HepG2 (cell line): ENCODE results near the gene TMEM97. TPM values are rescaled to one million over a fixed set of nuclear protein-coding genes. Genes with fewer than 3 reads are reported as not detected.
A peak's percentile ranks its signal among the peaks of the same experiment; 100 is the strongest.

ENCODE experiments used
- ATAD3A ChIP-seq: sonication (generic); formaldehyde crosslinking; IDR thresholded peaks from 2 replicates; pipeline ENCODE4 v1.4.0; 2020; ENCODE audit warnings: missing genetic modification reagents
- FOSL2 ChIP-seq: sonication (generic); formaldehyde crosslinking; IDR thresholded peaks from 2 replicates; pipeline ENCODE4 v1.4.0; 2020; ENCODE audit warnings: missing genetic modification reagents
- HNRNPK ChIP-seq: fragments of 200-400 bp; formaldehyde crosslinking; IDR thresholded peaks from 2 replicates; pipeline ENCODE4 v1.6.1; 2018; ENCODE audit warnings: low read length, low read depth, moderate library complexity, mild to moderate bottlenecking; ENCODE audit not compliant: poor library complexity, severe bottlenecking
- KDM1A ChIP-seq: IDR thresholded peaks from 2 replicates; pipeline ENCODE4 v1.6.1; 2016; ENCODE audit warnings: missing compliant biosample characterization
- KDM6A ChIP-seq: IDR thresholded peaks from 2 replicates; pipeline ENCODE4 v1.6.1; 2016; ENCODE audit warnings: low read depth
- NFIC ChIP-seq: IDR thresholded peaks from 2 replicates; pipeline ENCODE4 v1.6.1; 2012; ENCODE audit warnings: mild to moderate bottlenecking, low read length, inconsistent platforms
- PRPF4 ChIP-seq: fragments of 200-400 bp; formaldehyde crosslinking; IDR thresholded peaks from 2 replicates; pipeline ENCODE4 v1.6.1; 2016; ENCODE audit warnings: low read length, low read depth; ENCODE audit not compliant: poor library complexity, severe bottlenecking
- RARG ChIP-seq: sonication (generic); formaldehyde crosslinking; IDR thresholded peaks from 2 replicates; pipeline ENCODE4 v1.4.0; 2020; ENCODE audit warnings: low read depth, mild to moderate bottlenecking, missing genetic modification reagents
- RNF2 ChIP-seq: fragments of 450-650 bp; conservative IDR thresholded peaks from 2 replicates; pipeline ENCODE4 v1.6.1; 2016; ENCODE audit warnings: low read depth
- SALL2 ChIP-seq: sonication (generic); formaldehyde crosslinking; IDR thresholded peaks from 2 replicates; pipeline ENCODE4 v1.8.1; 2023; ENCODE audit warnings: mild to moderate bottlenecking, missing genetic modification reagents, inconsistent platforms
- SUZ12 ChIP-seq: fragments of 150-350 bp; IDR thresholded peaks from 2 replicates; pipeline ENCODE4 v1.6.1; 2014; ENCODE audit warnings: low read depth, low read length
- TAF1 ChIP-seq: sonication (generic); formaldehyde crosslinking; IDR thresholded peaks from 2 replicates; pipeline ENCODE4 v1.4.0; 2020; ENCODE audit warnings: missing genetic modification reagents
- TCF12 ChIP-seq, 2 experiments: fragments of 450-650 bp in 1 of 2; sonication (generic) in 1 of 2; formaldehyde crosslinking in 1 of 2; IDR thresholded peaks; 2 replicates each; pipeline versions ENCODE4 v1.6.1 to v1.8.0; 2017 to 2022; ENCODE audit warnings: antibody characterized with exemption in 1 of 2, mild to moderate bottlenecking in 1 of 2, missing genetic modification reagents in 1 of 2, moderate library complexity in 1 of 2
- ZNF256 ChIP-seq: sonication (generic); formaldehyde crosslinking; conservative IDR thresholded peaks from 2 replicates; pipeline ENCODE4 v1.4.0; 2020; ENCODE audit warnings: missing genetic modification reagents
- ZNF274 ChIP-seq: sonication (generic); formaldehyde crosslinking; IDR thresholded peaks from 2 replicates; pipeline ENCODE4 v1.5.1; 2020; ENCODE audit warnings: mild to moderate bottlenecking, missing genetic modification reagents
- ZNF30 ChIP-seq: sonication (generic); formaldehyde crosslinking; IDR thresholded peaks from 2 replicates; pipeline ENCODE4 v1.5.0; 2020; ENCODE audit warnings: mild to moderate bottlenecking, missing genetic modification reagents
- ZNF605 ChIP-seq: sonication (generic); formaldehyde crosslinking; IDR thresholded peaks from 2 replicates; pipeline ENCODE4 v1.8.0; 2022; ENCODE audit warnings: mild to moderate bottlenecking, missing genetic modification reagents
- ZNF674 ChIP-seq: sonication (generic); formaldehyde crosslinking; IDR thresholded peaks from 2 replicates; pipeline ENCODE4 v1.5.0; 2020; ENCODE audit warnings: low read depth, mild to moderate bottlenecking, missing genetic modification reagents
- ZNF747 ChIP-seq: sonication (generic); formaldehyde crosslinking; IDR thresholded peaks from 2 replicates; pipeline ENCODE4 v1.8.1; 2023; ENCODE audit warnings: missing genetic modification reagents, mild to moderate bottlenecking, borderline replicate concordance
- polyA plus RNA-seq, 8 experiments: library from polyadenylated mRNA; depleted of rRNA in 3 of 8; stranded (reverse) in 7 of 8; unstranded in 1 of 8; fragments of >200 nt; fragmentation: Illumina TruSeq in 4 of 8; extraction: Trizol in 4 of 8; gene quantifications; 2 replicates each; pipeline versions ENCODE4 v1.2.1 to v1.2.3, GENCODE V29; 2011 to 2016; ENCODE audit warnings: low read depth in 4 of 8, missing spikeins in 1 of 8, mixed read lengths in 1 of 8; ENCODE audit not compliant: insufficient read depth in 1 of 8
- total RNA-seq, 5 experiments: library from RNA; depleted of rRNA; stranded (reverse); fragments of >200 nt; fragmentation: Illumina TruSeq; extraction: Trizol; gene quantifications; 2 replicates each; pipeline ENCODE4 v1.2.3, GENCODE V29; 2016; ENCODE audit warnings: low read depth in 1 of 5
- TF ChIP-seq, protein P1 (sequence below): IDR thresholded peaks from 2 replicates; pipeline ENCODE4 v1.6.1; 2016
- TF ChIP-seq, protein P2 (sequence below): sonication (generic); formaldehyde crosslinking; IDR thresholded peaks from 2 replicates; pipeline ENCODE4 v1.5.0; 2020; ENCODE audit warnings: missing genetic modification reagents, mild to moderate bottlenecking, borderline replicate concordance
- TF ChIP-seq, protein P3 (sequence below): sonication (generic); formaldehyde crosslinking; IDR thresholded peaks from 2 replicates; pipeline ENCODE4 v1.4.0; 2020; ENCODE audit warnings: low read depth, mild to moderate bottlenecking, missing genetic modification reagents
- TF ChIP-seq, protein P4 (sequence below): sonication (generic); formaldehyde crosslinking; conservative IDR thresholded peaks from 2 replicates; pipeline ENCODE4 v1.5.0; 2020; ENCODE audit warnings: missing genetic modification reagents
- TF ChIP-seq, protein P5 (sequence below): sonication (generic); formaldehyde crosslinking; IDR thresholded peaks from 2 replicates; pipeline ENCODE4 v1.4.0; 2020; ENCODE audit warnings: missing genetic modification reagents

The TMEM97 gene
- total and polyA plus RNA-seq, 2 of the 13 experiments (the other 11 are each of a cell fraction or from before 2014, with no cell fraction given): 69.6 to 137 TPM

DNA sequence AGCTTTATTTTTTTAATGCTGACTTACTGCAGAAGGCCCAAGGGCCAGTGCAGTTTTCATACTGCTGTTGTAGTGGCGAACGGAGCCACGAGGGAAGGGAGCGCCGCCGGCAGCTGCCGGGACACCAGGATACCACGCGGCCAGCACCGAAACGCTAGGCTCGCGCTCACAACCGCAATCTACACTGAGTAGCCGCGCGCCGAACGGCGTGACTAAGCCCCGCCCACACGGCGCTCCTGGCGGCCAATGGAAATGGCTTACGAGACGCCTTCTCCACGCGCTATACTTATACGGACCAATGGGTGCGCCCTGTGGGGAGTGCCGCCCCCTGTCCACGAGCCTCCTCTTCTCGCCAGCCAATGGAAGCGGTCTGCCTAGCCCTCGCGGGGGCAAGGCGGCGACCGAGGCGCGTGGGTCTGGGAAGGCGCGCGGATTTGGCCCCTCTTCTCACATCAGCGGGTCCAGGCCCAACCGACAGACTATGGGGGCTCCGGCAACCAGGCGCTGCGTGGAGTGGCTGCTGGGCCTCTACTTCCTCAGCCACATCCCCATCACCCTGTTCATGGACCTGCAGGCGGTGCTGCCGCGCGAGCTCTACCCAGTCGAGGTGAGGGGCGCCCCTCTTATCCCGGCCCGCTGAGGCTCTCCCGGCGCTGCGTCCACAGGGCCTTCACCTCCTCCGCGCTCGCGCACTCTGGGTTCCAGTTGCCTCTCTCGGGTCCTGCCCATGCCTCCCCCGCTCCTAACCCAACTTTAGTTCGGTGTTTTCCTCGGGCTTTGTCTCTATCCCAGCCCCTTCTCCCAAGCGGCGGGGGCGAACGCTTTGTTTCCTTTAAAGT lies at the start of gene TMEM97 (continued):
- TF ChIP-seq FOSL2 (CRISPR knock-in tag) (peak; percentile 13; the same call in 1 of the 2 replicates), TCF12 (IDR thresholded peaks at IDR 0.05) (no peak), TCF12 (CRISPR knock-in tag; IDR thresholded peaks at IDR 0.05) (no peak), RNF2 (peak; percentile 85), PRPF4 (no peak), ZNF605 (CRISPR knock-in tag) (peak; percentile 8; the same call in 1 of the 2 replicates), ZNF747 (CRISPR knock-in tag) (no peak), ZNF674 (CRISPR knock-in tag) (no peak), ATAD3A (no peak), KDM1A (CRISPR knock-in tag) (no peak), ZNF274 (CRISPR knock-in tag) (no peak; the same call in 1 of the 2 replicates), KDM6A (CRISPR knock-in tag) (no peak), ZNF256 (CRISPR knock-in tag) (no peak; the same call in 1 of the 2 replicates), SUZ12 (no peak), SALL2 (CRISPR knock-in tag) (peak; percentile 86), NFIC (no peak), RARG (no peak), HNRNPK (no peak), TAF1 (CRISPR knock-in tag) (peak; percentile 90), ZNF30 (CRISPR knock-in tag) (peak; percentile 95)
- TF ChIP-seq, protein P1, sequence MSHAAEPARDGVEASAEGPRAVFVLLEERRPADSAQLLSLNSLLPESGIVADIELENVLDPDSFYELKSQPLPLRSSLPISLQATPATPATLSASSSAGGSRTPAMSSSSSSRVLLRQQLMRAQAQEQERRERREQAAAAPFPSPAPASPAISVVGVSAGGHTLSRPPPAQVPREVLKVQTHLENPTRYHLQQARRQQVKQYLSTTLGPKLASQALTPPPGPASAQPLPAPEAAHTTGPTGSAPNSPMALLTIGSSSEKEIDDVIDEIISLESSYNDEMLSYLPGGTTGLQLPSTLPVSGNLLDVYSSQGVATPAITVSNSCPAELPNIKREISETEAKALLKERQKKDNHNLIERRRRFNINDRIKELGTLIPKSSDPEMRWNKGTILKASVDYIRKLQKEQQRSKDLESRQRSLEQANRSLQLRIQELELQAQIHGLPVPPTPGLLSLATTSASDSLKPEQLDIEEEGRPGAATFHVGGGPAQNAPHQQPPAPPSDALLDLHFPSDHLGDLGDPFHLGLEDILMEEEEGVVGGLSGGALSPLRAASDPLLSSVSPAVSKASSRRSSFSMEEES (CRISPR knock-in tag): 0 out of 2 replicates have a peak, but pooled peaks have one; percentile 32
- TF ChIP-seq, protein P2, sequence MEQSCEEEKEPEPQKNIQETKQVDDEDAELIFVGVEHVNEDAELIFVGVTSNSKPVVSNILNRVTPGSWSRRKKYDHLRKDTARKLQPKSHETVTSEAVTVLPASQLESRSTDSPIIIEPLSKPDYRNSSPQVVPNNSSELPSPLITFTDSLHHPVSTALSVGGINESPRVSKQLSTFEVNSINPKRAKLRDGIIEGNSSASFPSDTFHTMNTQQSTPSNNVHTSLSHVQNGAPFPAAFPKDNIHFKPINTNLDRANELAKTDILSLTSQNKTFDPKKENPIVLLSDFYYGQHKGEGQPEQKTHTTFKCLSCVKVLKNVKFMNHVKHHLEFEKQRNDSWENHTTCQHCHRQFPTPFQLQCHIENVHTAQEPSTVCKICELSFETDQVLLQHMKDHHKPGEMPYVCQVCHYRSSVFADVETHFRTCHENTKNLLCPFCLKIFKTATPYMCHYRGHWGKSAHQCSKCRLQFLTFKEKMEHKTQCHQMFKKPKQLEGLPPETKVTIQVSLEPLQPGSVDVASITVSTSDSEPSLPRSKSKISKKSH: peak; percentile 51; the same call in 1 of the 2 replicates
- TF ChIP-seq, protein P3, sequence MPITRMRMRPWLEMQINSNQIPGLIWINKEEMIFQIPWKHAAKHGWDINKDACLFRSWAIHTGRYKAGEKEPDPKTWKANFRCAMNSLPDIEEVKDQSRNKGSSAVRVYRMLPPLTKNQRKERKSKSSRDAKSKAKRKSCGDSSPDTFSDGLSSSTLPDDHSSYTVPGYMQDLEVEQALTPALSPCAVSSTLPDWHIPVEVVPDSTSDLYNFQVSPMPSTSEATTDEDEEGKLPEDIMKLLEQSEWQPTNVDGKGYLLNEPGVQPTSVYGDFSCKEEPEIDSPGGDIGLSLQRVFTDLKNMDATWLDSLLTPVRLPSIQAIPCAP (CRISPR knock-in tag): no peak
- TF ChIP-seq, protein P4, sequence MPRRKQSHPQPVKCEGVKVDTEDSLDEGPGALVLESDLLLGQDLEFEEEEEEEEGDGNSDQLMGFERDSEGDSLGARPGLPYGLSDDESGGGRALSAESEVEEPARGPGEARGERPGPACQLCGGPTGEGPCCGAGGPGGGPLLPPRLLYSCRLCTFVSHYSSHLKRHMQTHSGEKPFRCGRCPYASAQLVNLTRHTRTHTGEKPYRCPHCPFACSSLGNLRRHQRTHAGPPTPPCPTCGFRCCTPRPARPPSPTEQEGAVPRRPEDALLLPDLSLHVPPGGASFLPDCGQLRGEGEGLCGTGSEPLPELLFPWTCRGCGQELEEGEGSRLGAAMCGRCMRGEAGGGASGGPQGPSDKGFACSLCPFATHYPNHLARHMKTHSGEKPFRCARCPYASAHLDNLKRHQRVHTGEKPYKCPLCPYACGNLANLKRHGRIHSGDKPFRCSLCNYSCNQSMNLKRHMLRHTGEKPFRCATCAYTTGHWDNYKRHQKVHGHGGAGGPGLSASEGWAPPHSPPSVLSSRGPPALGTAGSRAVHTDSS (CRISPR knock-in tag): no peak
- TF ChIP-seq, protein P5, sequence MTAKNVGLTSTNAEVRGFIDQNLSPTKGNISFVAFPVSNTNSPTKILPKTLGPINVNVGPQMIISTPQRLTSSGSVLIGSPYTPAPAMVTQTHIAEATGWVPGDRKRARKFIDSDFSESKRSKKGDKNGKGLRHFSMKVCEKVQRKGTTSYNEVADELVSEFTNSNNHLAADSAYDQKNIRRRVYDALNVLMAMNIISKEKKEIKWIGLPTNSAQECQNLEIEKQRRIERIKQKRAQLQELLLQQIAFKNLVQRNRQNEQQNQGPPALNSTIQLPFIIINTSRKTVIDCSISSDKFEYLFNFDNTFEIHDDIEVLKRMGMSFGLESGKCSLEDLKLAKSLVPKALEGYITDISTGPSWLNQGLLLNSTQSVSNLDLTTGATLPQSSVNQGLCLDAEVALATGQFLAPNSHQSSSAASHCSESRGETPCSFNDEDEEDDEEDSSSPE: peak; percentile 94
